Brain microvascular endothelial cell (primary cell): Measurements from ENCODE around the gene SNX3.

Source experiments
- DNase-seq: peaks from one replicate; pipeline ENCODE4 v3.0.0-alpha.2; 2020
- H3K27ac ChIP-seq: fragments of 250-450 bp; sonication (Bioruptor Pico); 2 replicates; pipeline ENCODE4 v1.5.1; 2020; ENCODE audit warnings: mild to moderate bottlenecking, moderate library complexity
- H3K27me3 ChIP-seq: fragments of 250-450 bp; sonication (Bioruptor Pico); replicated peaks from 2 replicates; pipeline ENCODE4 v1.5.1; 2020; ENCODE audit warnings: mild to moderate bottlenecking
- H3K36me3 ChIP-seq: fragments of 250-450 bp; sonication (Bioruptor Pico); replicated peaks from 2 replicates; pipeline ENCODE4 v1.5.1; 2020; ENCODE audit warnings: mild to moderate bottlenecking
- H3K4me3 ChIP-seq: 2 replicates; pipeline ENCODE4 v1.5.1; 2011; ENCODE audit warnings: low read depth, mild to moderate bottlenecking, control low read depth, low read length, moderate library complexity
- CTCF ChIP-seq: IDR thresholded peaks from 2 replicates; pipeline ENCODE4 v1.5.1; 2011; ENCODE audit warnings: low read depth, mild to moderate bottlenecking, moderate library complexity, low read length, control low read depth, inconsistent platforms; ENCODE audit errors: missing control alignments
- in situ Hi-C: cut with HindIII; loops from 2 replicates; pipeline ENCODE4 v1.10.0; 2017; ENCODE audit warnings: low sequenced_read_pairs, low pct_ligation_motif_present

The SNX3 gene

DNA sequence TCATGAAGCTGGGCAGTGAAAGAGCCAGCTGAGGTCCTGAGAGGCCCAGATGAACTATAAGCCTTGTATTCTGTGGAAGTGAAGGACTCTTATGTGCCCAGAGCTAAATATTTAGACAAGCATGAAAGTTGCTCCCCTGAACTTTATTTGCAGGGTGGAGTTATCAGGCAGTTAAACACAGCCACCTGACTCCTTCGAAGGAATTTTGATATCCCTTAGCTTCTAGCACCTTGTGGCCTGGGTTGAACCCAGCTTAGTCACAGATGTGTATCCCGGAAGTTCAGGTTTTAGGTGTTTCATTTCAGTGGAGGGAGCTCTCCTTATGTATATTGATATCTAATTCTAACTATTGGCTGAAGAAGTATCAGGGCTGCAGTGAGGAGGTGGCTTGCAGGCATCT is 74.6 kb downstream of the SNX3 start:
- no peak overlapping the region for H3K27ac ChIP-seq
- TF ChIP-seq CTCF: no peak
- DNase-seq: no peak
- no peaks in the 10 kb centered on the region for H3K36me3 ChIP-seq
- in situ Hi-C loops: no loop called here
- no peak overlapping the region for H3K4me3 ChIP-seq
- peaks cover 7% of the 10 kb centered on the region for H3K27me3 ChIP-seq

- no peak for TF ChIP-seq CTCF
- H3K27me3 ChIP-seq: peaks cover 50% of the 10 kb centered on the region
- H3K36me3 ChIP-seq: no peaks in the 10 kb centered on the region
- H3K4me3 ChIP-seq: no peak overlapping the region
- no peak overlapping the region for H3K27ac ChIP-seq
- DNase-seq: no peak
- in situ Hi-C loops: no loop called here
Measured at GRCh38 chr6:108180776-108181175, 80.1 kb downstream of the SNX3 start.

- in situ Hi-C loops: no loop called here
- Histone ChIP-seq H3K36me3 (no peaks in the 10 kb centered on the region), H3K4me3 (no peak overlapping the region), H3K27me3 (peaks cover 53% of the 10 kb centered on the region), H3K27ac (no peak overlapping the region)
- no peak for TF ChIP-seq CTCF
- no peak for DNase-seq
Measured at GRCh38 chr6:108180266-108180665, 80.6 kb downstream of the SNX3 start.

DNA sequence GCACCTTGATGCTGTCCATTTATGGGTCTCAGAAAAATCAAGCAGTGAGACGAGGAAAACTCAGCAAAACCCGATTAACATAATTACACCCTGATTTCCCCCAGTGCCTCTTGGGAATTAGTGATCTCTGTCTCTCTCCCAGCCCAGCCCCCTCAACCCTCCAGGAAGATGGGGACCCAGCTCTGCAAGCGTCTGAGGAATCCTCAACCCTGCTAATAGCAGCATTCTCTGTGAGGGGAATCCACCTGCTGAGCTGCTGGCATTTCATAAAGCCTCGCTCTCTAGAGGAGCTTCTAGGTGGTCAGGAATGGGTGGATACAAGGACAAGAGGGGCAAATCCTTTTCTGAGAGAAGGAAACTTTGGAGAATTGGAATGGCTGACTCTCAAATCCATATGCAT is 81.1 kb downstream of the SNX3 start:
- TF ChIP-seq CTCF: no peak
- Histone ChIP-seq H3K27me3 (peaks cover 58% of the 10 kb centered on the region), H3K4me3 (no peak overlapping the region), H3K27ac (no peak overlapping the region), H3K36me3 (no peaks in the 10 kb centered on the region)
- in situ Hi-C loops: no loop called here
- no peak for DNase-seq

DNA sequence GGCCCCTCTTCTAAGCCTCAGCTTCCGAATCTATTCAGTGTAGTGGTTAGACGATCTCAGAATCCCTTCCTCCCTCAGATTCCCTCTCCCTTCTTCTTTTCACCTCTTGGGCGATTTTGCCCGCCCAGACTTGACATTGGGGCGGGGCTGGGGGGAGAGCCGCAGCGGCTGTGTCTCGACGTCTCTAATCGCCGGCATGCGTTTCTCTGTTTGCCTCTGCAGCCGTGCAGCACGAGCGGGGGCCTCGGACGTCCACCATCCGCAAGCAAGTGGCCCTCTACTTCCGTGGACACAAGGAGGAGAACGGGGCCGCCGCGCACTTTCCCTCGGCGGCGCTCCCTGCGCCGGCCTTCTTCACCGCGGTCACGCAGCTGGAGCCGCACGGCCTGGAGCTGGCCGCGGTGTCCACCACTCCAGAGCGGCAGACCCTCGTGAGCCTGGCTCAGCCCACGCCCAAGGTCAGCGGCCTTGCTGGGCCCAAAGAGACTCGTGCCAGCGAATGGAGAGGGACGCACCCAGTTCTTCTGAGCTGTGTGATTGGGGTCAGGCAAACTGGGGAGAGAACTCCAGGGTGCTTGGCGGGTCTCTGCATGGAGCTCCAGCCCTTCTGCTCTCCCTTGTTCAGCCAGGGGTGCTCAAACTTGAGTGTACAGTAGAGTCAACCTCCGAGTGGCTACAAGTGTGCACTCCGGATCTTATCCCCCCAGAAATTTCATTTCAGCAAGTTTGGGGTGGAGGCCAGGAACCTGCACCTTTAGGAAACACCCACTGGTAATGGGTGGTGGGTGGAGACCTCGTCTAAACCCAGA is 84.4 kb downstream of the SNX3 start:
- H3K4me3 ChIP-seq: no peak overlapping the region
- H3K36me3 ChIP-seq: no peaks in the 10 kb centered on the region
- in situ Hi-C loops: no loop called here
- no peak for TF ChIP-seq CTCF
- no peak overlapping the region for H3K27ac ChIP-seq
- no peak for DNase-seq
- peaks cover 81% of the 10 kb centered on the region for H3K27me3 ChIP-seq
